Spleen (tissue), 11 donors: ENCODE measurements around the gene SMAD3. TPM values are rescaled to one million over a fixed set of nuclear protein-coding genes. Genes with fewer than 3 reads are reported as not detected.

Experiments used
- DNase-seq: peaks from one replicate; pipeline ENCODE4 v3.0.0-alpha.2; 2020
- H3K27ac ChIP-seq, 8 donors: fragments of 200-600 bp; sonication (generic) in 7 of 8; 1 replicate in 4 of 8; 2 replicates in 4 of 8; pipeline versions ENCODE4 v1.5.0 to v1.8.0; 2016 to 2021; ENCODE audit warnings: inconsistent platforms in 4 of 8, mild to moderate bottlenecking in 4 of 8, moderate library complexity in 1 of 8
- H3K27me3 ChIP-seq, 7 donors: fragments of 200-600 bp; sonication (generic) in 6 of 7; replicated peaks in 1 of 7; 1 replicate in 4 of 7; 2 replicates in 3 of 7; pipeline versions ENCODE4 v1.5.0 to v1.8.0; 2016 to 2021; ENCODE audit warnings: inconsistent platforms in 3 of 7, mild to moderate bottlenecking in 1 of 7
- H3K36me3 ChIP-seq, 6 donors: fragments of 200-600 bp; sonication (generic) in 5 of 6; 1 replicate in 4 of 6; 2 replicates in 2 of 6; pipeline versions ENCODE4 v1.5.0 to v1.8.0; 2016 to 2021; ENCODE audit warnings: inconsistent platforms in 2 of 6
- H3K4me1 ChIP-seq, 6 donors: fragments of 200-600 bp; sonication (generic) in 5 of 6; 1 replicate in 3 of 6; 2 replicates in 3 of 6; pipeline versions ENCODE4 v1.5.0 to v1.8.0; 2016 to 2021; ENCODE audit warnings: inconsistent platforms in 3 of 6
- H3K4me3 ChIP-seq, 8 donors: fragments of 200-600 bp; sonication (generic) in 7 of 8; 1 replicate in 4 of 8; 2 replicates in 4 of 8; pipeline versions ENCODE4 v1.5.0 to v1.8.0; 2016 to 2021; ENCODE audit warnings: inconsistent platforms in 4 of 8, mild to moderate bottlenecking in 4 of 8, moderate library complexity in 2 of 8
- H3K9me3 ChIP-seq, 8 donors: fragments of 200-600 bp; sonication (generic) in 7 of 8; 1 replicate in 4 of 8; 2 replicates in 4 of 8; pipeline versions ENCODE4 v1.5.0 to v1.8.0; 2016 to 2021; ENCODE audit warnings: inconsistent platforms in 4 of 8
- POLR2A ChIP-seq, 3 donors: fragments of 450-650 bp; IDR thresholded peaks; one replicate each; pipeline ENCODE4 v1.5.1; 2017; ENCODE audit warnings: antibody characterized with exemption in 3 of 3, mild to moderate bottlenecking in 1 of 3
- POLR2AphosphoS5 ChIP-seq, 3 donors: sonication (generic); formaldehyde crosslinking; IDR thresholded peaks; one replicate each; pipeline ENCODE4 v1.5.1; 2017; ENCODE audit warnings: antibody characterized with exemption in 3 of 3
- WGBS, 5 donors: extraction: QIAGEN DNeasy Blood & Tissue Kit in 3 of 5; methylation state at CpG; one replicate each; pipeline versions ENCODE4 v1.1.5 to v1.1.7; 2013 to 2018; 5-methylcytosine and 5-hydroxymethylcytosine counted together
- intact Hi-C: fragments of 100-400 bp; cut with DNase I; formaldehyde crosslinking; loops from one replicate; pipeline ENCODE4 v1.15.0; 2023; ENCODE audit warnings: low total_unique reads
- polyA plus RNA-seq, 3 donors: library from polyadenylated mRNA; stranded (reverse); fragments of 200-250 nt; gene quantifications; one replicate each; pipeline ENCODE4 v1.2.1, GENCODE V29; 2013
- total RNA-seq, 7 donors: library from RNA; depleted of rRNA in 3 of 7; stranded (reverse); fragments of >200 nt in 3 of 7; fragmentation: NEBNext Ultra II Directional in 4 of 7; extraction: Animal tissue kit (Norgen Biotek cat#: 25700) in 4 of 7; gene quantifications; one replicate each; pipeline versions ENCODE4 v1.1.0 to v1.2.1, GENCODE V29; 2016 to 2021
- TF ChIP-seq, protein P1 (sequence below), 11 experiments: fragments of 200-600 bp in 7 of 11; fragments of 450-650 bp in 4 of 11; sonication (generic) in 4 of 11; IDR thresholded peaks in 8 of 11; conservative IDR thresholded peaks in 3 of 11; 1 replicate in 7 of 11; 2 replicates in 4 of 11; pipeline versions ENCODE4 v1.4.0 to v1.8.0; 2016 to 2021; ENCODE audit warnings: antibody characterized with exemption in 11 of 11, inconsistent platforms in 4 of 11, mild to moderate bottlenecking in 1 of 11
- donor health status: healthy with polysubstance abuse.
- donor health status: DM: no; HTN: no; CAD: no; lungs with moderate emphysema.
- donor health status: DM: no; HTN: no; CAD: no.
- donor health status: Bipolar disorder and iron deficiency.
- donor health status: healthy.
- donor health status: DM: no; HTN: no; CAD: no.
- donor health status: DM: yes; HTN: yes; CAD: no.

SMAD3 gene
- total and polyA plus RNA-seq, 10 donors, result 8.3 to 78.4 (median 33.7) TPM

DNA sequence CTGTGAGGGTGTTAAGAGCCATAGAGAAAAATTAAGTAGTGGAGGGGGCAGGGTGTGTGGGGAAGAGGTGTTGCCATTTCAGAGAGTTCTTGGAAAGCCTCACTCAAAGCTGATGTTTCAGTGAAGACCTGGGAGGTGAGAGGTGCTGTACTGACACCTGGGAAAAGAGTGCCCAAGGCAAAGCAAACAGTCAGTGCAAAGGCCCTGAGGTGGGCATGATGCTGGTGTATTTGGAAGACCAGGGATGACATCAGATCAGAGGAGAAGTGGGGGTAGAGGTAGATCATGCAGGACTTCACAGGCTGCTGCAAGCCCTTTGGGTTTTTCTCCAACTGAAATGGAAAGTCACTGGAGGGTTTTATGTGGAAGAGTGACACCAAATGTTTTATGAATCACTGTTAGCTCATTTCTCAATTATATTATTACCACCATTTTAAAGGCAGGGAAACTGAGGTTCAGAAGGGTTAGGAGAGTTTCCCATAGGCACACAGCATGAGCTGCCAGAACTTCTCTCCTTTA is 42.8 kb upstream of the SMAD3 start:
- intact Hi-C loops, result no loop called here

GRCh38 chr15:67023517-67024313 is 41.7 kb upstream of the SMAD3 start:
- H3K4me3 ChIP-seq, result no peak overlapping the region
- 85 to 90% (median 88%) methylated on average over 6 to 7 of the region's 7 CpGs for WGBS, 5 donors
- TF ChIP-seq, protein P1, sequence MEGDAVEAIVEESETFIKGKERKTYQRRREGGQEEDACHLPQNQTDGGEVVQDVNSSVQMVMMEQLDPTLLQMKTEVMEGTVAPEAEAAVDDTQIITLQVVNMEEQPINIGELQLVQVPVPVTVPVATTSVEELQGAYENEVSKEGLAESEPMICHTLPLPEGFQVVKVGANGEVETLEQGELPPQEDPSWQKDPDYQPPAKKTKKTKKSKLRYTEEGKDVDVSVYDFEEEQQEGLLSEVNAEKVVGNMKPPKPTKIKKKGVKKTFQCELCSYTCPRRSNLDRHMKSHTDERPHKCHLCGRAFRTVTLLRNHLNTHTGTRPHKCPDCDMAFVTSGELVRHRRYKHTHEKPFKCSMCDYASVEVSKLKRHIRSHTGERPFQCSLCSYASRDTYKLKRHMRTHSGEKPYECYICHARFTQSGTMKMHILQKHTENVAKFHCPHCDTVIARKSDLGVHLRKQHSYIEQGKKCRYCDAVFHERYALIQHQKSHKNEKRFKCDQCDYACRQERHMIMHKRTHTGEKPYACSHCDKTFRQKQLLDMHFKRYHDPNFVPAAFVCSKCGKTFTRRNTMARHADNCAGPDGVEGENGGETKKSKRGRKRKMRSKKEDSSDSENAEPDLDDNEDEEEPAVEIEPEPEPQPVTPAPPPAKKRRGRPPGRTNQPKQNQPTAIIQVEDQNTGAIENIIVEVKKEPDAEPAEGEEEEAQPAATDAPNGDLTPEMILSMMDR (IDR thresholded peaks at IDR 0.05 in 8 of 11, conservative IDR thresholded peaks at IDR 0.05 in 3 of 11), result no peak
- TF ChIP-seq POLR2A (IDR thresholded peaks at IDR 0.05) (no peak), POLR2AphosphoS5 (IDR thresholded peaks at IDR 0.05) (no peak)
- DNase-seq, result no peak
- H3K27ac ChIP-seq, result peak overlapping the region; percentile 31 to 83 (median 71)
- H3K9me3 ChIP-seq, result no peaks in the 10 kb centered on the region
- H3K4me1 ChIP-seq, result peaks cover 20 to 65% (median 40%) of the 10 kb centered on the region in 6 donors
- no peaks in the 10 kb centered on the region for H3K36me3 ChIP-seq
- intact Hi-C loops, result no loop called here
- H3K27me3 ChIP-seq, result no peaks in the 10 kb centered on the region

More for the DNA sequence above, 42.8 kb upstream of the SMAD3 start:
- Histone ChIP-seq H3K9me3 (no peaks in the 10 kb centered on the region), H3K27me3 (no peaks in the 10 kb centered on the region), H3K4me1 (peaks cover 20 to 68% (median 42%) of the 10 kb centered on the region in 6 donors), H3K27ac (no peak overlapping the region), H3K4me3 (no peak overlapping the region), H3K36me3 (no peaks in the 10 kb centered on the region)
- TF ChIP-seq POLR2AphosphoS5 (IDR thresholded peaks at IDR 0.05) (no peak), POLR2A (IDR thresholded peaks at IDR 0.05) (no peak)
- DNase-seq, result no peak

DNA sequence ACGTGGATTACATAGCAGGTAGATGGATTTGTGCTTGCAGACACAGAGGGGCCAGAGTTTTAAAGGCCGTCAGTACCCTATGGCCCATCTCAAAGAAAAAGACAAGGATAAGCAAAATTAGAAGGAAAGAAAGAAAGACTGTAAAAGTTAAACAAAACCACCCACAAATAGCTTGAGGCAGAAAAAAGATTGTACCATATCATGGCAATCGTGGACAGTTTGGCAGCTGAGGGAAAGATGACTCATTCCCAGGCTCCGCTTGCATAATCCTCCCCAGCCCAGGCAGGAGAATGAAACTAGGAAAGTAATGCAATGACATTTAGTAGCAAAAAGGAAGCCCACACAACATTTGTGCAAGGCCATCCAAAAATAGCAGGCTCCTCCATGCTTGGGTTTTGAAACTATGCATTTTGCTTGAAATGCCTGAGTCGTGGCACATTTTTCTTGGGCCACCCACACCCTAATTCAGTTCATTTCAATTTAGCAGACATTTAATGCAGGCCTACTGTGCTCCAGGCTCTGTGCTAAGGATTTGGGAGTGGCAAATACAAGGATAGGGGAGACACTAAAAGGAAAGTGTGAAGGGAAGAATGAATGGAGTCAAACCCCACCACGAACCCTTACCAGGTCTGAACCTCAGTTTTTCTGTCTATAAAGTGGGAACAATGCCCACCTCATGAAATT is 40.9 kb upstream of the SMAD3 start:
- H3K27ac ChIP-seq, result peak overlapping the region; percentile 31 to 83 (median 71)
- no peaks in the 10 kb centered on the region for H3K9me3 ChIP-seq
- WGBS, 5 donors, result 29 to 48% (median 32%) methylated on average over 6 of the region's 6 CpGs
- peaks cover 20 to 65% (median 40%) of the 10 kb centered on the region in 6 donors for H3K4me1 ChIP-seq
- no peaks in the 10 kb centered on the region for H3K27me3 ChIP-seq
- H3K4me3 ChIP-seq, result no peak overlapping the region
- intact Hi-C loops, result no loop called here
- no peak for TF ChIP-seq POLR2A (IDR thresholded peaks at IDR 0.05)
- peak in 1 of 3 donors; percentile 82 for TF ChIP-seq POLR2AphosphoS5 (IDR thresholded peaks at IDR 0.05)
- TF ChIP-seq, protein P1 (IDR thresholded peaks at IDR 0.05 in 8 of 11, conservative IDR thresholded peaks at IDR 0.05 in 3 of 11), result no peak
- H3K36me3 ChIP-seq, result no peaks in the 10 kb centered on the region
- no peak for DNase-seq

GRCh38 chr15:67024998-67025368 is 40.4 kb upstream of the SMAD3 start:
- Histone ChIP-seq H3K4me1 (peaks cover 20 to 67% (median 40%) of the 10 kb centered on the region in 6 donors), H3K27ac (peak overlapping the region in 7 of 8 donors; percentile 49 to 83 (median 74)), H3K9me3 (no peaks in the 10 kb centered on the region), H3K27me3 (no peaks in the 10 kb centered on the region), H3K36me3 (no peaks in the 10 kb centered on the region), H3K4me3 (no peak overlapping the region)
- no peak for DNase-seq
- WGBS, 5 donors, result 42 to 71% (median 54%) methylated on average over 3 of the region's 3 CpGs
- intact Hi-C loops, result no loop called here
- TF ChIP-seq POLR2A (IDR thresholded peaks at IDR 0.05) (no peak), POLR2AphosphoS5 (IDR thresholded peaks at IDR 0.05) (no peak)
- TF ChIP-seq, protein P1 (IDR thresholded peaks at IDR 0.05 in 8 of 11, conservative IDR thresholded peaks at IDR 0.05 in 3 of 11), result no peak
